Measurements from ENCODE around the gene TRUB1.
"Not testable (repeated sequence)": the region's sequence is repeated elsewhere in the genome, so short reads cannot be mapped to it uniquely, and the experiment has no call there.

TRUB1 gene

DNA sequence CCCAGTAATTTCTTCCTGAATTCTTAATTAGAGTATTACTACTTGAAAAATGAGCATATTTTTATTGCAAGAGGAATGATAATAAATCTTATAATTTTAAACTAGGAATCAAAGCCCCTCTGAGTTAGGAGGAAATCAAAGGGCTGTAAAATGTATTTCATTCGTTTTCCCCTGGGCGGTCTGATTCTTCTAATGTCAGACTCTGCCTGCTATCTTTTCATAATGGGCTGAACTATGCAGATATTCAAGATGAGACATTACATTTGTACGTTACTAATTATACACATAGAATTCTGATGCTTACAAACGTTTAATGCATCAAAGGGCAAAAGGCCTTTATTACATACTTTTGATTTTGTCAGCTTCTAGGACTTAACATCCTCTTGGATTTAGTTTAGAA, 16.0 kb upstream of the TRUB1 start:
- H3K4me1 ChIP-seq: peaks cover 54% of the 10 kb centered on the region
- peaks cover 15% of the 10 kb centered on the region for H3K9me3 ChIP-seq
- no peak overlapping the region for H3K4me3 ChIP-seq
- no peaks in the 10 kb centered on the region for H3K27me3 ChIP-seq
- no peaks in the 10 kb centered on the region for H3K36me3 ChIP-seq
- H4K20me1 ChIP-seq: no peaks in the 10 kb centered on the region
- no peak for TF ChIP-seq Cebpa-rat (IDR thresholded peaks at IDR 0.05)
- H3K27ac ChIP-seq: peak overlapping the region; percentile 24
- peak overlapping the region; percentile 61 for H3K4me2 ChIP-seq
- H3K9ac ChIP-seq: no peak overlapping the region

GRCh38 chr10:114923551-114923950, 14.4 kb upstream of the TRUB1 start:
- Histone ChIP-seq H3K27me3 (no peaks in the 10 kb centered on the region), H3K36me3 (no peaks in the 10 kb centered on the region), H3K9me3 (peaks cover 15% of the 10 kb centered on the region), H3K4me2 (no peak overlapping the region), H3K9ac (no peak overlapping the region), H3K27ac (no peak overlapping the region), H3K4me1 (peaks cover 66% of the 10 kb centered on the region), H4K20me1 (no peaks in the 10 kb centered on the region), H3K4me3 (no peak overlapping the region)
- no peak for TF ChIP-seq Cebpa-rat (IDR thresholded peaks at IDR 0.05)

- H3K4me3 ChIP-seq: peak overlapping the region; percentile 3; the same call in 1 of the 2 replicates
- no peaks in the 10 kb centered on the region for H4K20me1 ChIP-seq
- no peak for TF ChIP-seq Cebpa-rat (IDR thresholded peaks at IDR 0.05)
- peak overlapping the region; percentile 68 for H3K4me2 ChIP-seq
- peaks cover 75% of the 10 kb centered on the region for H3K4me1 ChIP-seq
- no peaks in the 10 kb centered on the region for H3K27me3 ChIP-seq
- peak overlapping the region; percentile 74 for H3K27ac ChIP-seq
- H3K9me3 ChIP-seq: peaks cover 16% of the 10 kb centered on the region
- H3K9ac ChIP-seq: peak overlapping the region; percentile 40; the same call in 1 of the 2 replicates
- no peaks in the 10 kb centered on the region for H3K36me3 ChIP-seq
Observed at GRCh38 chr10:114925587-114926586, 12.1 kb upstream of the TRUB1 start.

GRCh38 chr10:114928818-114929217, 9.2 kb upstream of the TRUB1 start:
- no peaks in the 10 kb centered on the region for H4K20me1 ChIP-seq
- H3K4me3 ChIP-seq: no peak overlapping the region
- peaks cover 56% of the 10 kb centered on the region for H3K4me1 ChIP-seq
- H3K9ac ChIP-seq: no peak overlapping the region
- TF ChIP-seq Cebpa-rat (IDR thresholded peaks at IDR 0.05): no peak
- no peak overlapping the region for H3K4me2 ChIP-seq
- H3K27me3 ChIP-seq: no peaks in the 10 kb centered on the region
- peaks cover 22% of the 10 kb centered on the region for H3K9me3 ChIP-seq
- H3K27ac ChIP-seq: no peak overlapping the region
- H3K36me3 ChIP-seq: no peaks in the 10 kb centered on the region

DNA sequence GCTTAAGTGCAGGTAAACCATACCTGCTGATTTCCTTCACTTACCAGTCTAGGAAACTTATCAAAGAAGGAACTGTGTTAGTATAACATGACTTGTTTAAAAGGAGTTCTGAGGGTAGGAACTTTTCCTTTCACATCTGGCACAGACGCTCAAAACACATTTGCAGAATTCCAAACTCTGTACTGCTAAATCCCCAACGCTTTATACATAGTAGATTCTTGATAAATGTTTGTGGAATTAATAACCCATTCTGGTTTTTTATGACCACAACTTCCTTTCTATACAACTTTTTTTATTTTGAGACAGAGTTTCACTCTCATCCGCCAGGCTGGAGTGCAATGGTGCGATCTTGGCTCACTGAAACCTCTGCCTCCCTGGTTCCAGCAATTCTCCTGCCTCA, 7.7 kb upstream of the TRUB1 start:
- TF ChIP-seq Cebpa-rat (IDR thresholded peaks at IDR 0.05): no peak
- Histone ChIP-seq H3K4me1 (peaks cover 41% of the 10 kb centered on the region), H3K9me3 (peaks cover 17% of the 10 kb centered on the region)

GRCh38 chr10:114931072-114931679, 6.8 kb upstream of the TRUB1 start:
- H3K4me2 ChIP-seq: no peak overlapping the region
- H3K27ac ChIP-seq: no peak overlapping the region
- H3K4me3 ChIP-seq: no peak overlapping the region
- no peak overlapping the region for H3K9ac ChIP-seq
- no peaks in the 10 kb centered on the region for H3K27me3 ChIP-seq
- H3K36me3 ChIP-seq: no peaks in the 10 kb centered on the region
- peaks cover 33% of the 10 kb centered on the region for H3K4me1 ChIP-seq
- TF ChIP-seq Cebpa-rat (IDR thresholded peaks at IDR 0.05): no peak
- H3K9me3 ChIP-seq: peaks cover 17% of the 10 kb centered on the region
- H4K20me1 ChIP-seq: no peaks in the 10 kb centered on the region

More for the DNA sequence above, 7.7 kb upstream of the TRUB1 start:
- Histone ChIP-seq H3K9ac (no peak overlapping the region), H3K4me2 (peak overlapping the region; percentile 48), H3K27ac (no peak overlapping the region), H3K4me3 (no peak overlapping the region), H4K20me1 (no peaks in the 10 kb centered on the region), H3K36me3 (no peaks in the 10 kb centered on the region), H3K27me3 (no peaks in the 10 kb centered on the region)

DNA sequence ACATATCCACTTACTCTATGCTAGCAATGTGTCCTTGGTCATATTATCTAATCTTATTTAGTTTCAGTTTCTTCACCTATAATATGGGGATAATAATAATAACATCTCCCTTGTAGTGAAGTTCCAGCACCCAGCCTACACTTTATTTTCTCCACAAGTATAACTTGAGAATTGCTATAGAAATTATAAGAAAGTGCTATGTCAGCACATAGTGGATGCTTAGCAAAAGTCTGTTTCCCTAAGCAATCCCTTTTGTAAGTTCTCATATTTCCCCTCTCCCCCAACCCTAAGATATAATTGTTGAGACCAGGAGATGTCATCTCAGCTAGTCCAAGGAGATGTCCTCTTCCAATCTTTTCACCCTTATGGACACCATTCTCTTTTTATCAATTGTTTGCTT, 5.8 kb upstream of the TRUB1 start:
- TF ChIP-seq Cebpa-rat (IDR thresholded peaks at IDR 0.05): no peak
- peaks cover 17% of the 10 kb centered on the region for H3K9me3 ChIP-seq

DNA sequence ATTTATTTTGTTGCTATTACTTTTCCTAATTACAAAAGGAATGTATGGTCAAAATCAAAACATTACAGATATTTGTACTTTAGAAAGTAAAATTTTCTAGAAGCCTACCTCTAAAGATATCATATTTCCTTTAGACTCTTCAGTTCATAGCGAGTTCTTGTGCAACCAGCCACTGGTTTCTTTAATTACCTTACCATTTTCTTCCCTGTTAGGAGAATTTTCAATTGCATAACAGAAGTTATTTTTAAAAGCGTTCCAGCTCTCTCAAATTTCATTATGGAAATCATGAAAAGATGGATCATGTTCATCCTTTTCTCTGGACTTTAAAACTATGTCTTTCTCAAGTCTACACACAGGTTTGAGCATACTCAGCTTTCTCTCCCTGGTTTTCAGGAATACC, 5.0 kb upstream of the TRUB1 start:
- Histone ChIP-seq H3K4me2 (no peak overlapping the region), H3K4me3 (no peak overlapping the region), H3K27me3 (no peaks in the 10 kb centered on the region), H3K9me3 (peaks cover 17% of the 10 kb centered on the region), H4K20me1 (no peaks in the 10 kb centered on the region), H3K36me3 (no peaks in the 10 kb centered on the region), H3K9ac (no peak overlapping the region), H3K4me1 (peaks cover 17% of the 10 kb centered on the region), H3K27ac (no peak overlapping the region)
- no peak for TF ChIP-seq Cebpa-rat (IDR thresholded peaks at IDR 0.05)

More for the DNA sequence above, 5.8 kb upstream of the TRUB1 start:
- no peak overlapping the region for H3K27ac ChIP-seq
- no peak overlapping the region for H3K4me2 ChIP-seq
- H3K4me1 ChIP-seq: peaks cover 24% of the 10 kb centered on the region
- H3K4me3 ChIP-seq: no peak overlapping the region
- H4K20me1 ChIP-seq: no peaks in the 10 kb centered on the region
- H3K27me3 ChIP-seq: no peaks in the 10 kb centered on the region
- H3K9ac ChIP-seq: no peak overlapping the region
- no peaks in the 10 kb centered on the region for H3K36me3 ChIP-seq

DNA sequence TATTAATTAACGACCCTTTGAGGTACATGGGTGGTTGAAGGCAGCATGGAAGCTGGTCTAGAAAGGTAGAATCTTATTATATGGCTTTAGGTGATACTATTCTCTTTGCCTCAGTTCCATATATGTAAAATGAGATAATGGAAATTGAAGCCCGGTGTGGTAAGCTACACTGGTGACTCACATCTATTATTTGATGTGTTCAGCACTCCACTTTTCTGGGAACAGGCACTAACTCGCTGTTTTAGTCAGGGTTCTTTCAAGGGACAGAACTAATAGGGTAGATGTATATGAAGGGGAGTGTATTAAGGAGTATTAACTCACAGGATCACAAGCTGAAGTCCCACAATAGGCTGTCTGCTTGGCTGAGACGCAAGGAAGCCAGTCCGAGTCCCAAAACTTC, 4.4 kb upstream of the TRUB1 start:
- no peak overlapping the region for H3K4me2 ChIP-seq
- TF ChIP-seq Cebpa-rat (IDR thresholded peaks at IDR 0.05): no peak
- H3K9ac ChIP-seq: no peak overlapping the region
- H3K27ac ChIP-seq: no peak overlapping the region
- no peaks in the 10 kb centered on the region for H3K36me3 ChIP-seq
- H4K20me1 ChIP-seq: no peaks in the 10 kb centered on the region
- H3K4me3 ChIP-seq: no peak overlapping the region
- peaks cover 14% of the 10 kb centered on the region for H3K4me1 ChIP-seq
- H3K27me3 ChIP-seq: no peaks in the 10 kb centered on the region
- peaks cover 17% of the 10 kb centered on the region for H3K9me3 ChIP-seq

GRCh38 chr10:114933995-114934394, 4.0 kb upstream of the TRUB1 start:
- H3K36me3 ChIP-seq, H4K20me1 ChIP-seq, H3K9ac ChIP-seq, H3K27ac ChIP-seq, H3K4me2 ChIP-seq, H3K4me3 ChIP-seq, H3K27me3 ChIP-seq: not testable (repeated sequence)
- peaks cover 17% of the 10 kb centered on the region for H3K9me3 ChIP-seq
- H3K4me1 ChIP-seq: peaks cover 17% of the 10 kb centered on the region
